Neutrophil (primary cell): ENCODE results near the gene AP3B1.

Experiments used
- H3K27ac ChIP-seq: fragments of 200-600 bp; sonication (generic); 2 replicates; pipeline ENCODE4 v1.5.1; 2016; ENCODE audit warnings: mild to moderate bottlenecking, moderate library complexity
- H3K27me3 ChIP-seq: fragments of 200-600 bp; sonication (generic); 2 replicates; pipeline ENCODE4 v1.6.0; 2016; ENCODE audit warnings: mild to moderate bottlenecking
- H3K36me3 ChIP-seq: fragments of 200-600 bp; sonication (generic); 2 replicates; pipeline ENCODE4 v1.5.1; 2017
- H3K4me1 ChIP-seq, 2 experiments: fragments of 200-600 bp in 1 of 2; sonication (generic) in 1 of 2; 1 replicate in 1 of 2; 2 replicates in 1 of 2; pipeline versions ENCODE4 v1.5.1 to v1.6.1; 2013 to 2016; ENCODE audit warnings: low read depth in 1 of 2, low read length in 1 of 2, mild to moderate bottlenecking in 1 of 2, moderate library complexity in 1 of 2; ENCODE audit not compliant: control insufficient read depth in 1 of 2, insufficient read depth in 1 of 2
- H3K4me3 ChIP-seq, 2 experiments: fragments of 200-600 bp in 1 of 2; sonication (generic) in 1 of 2; 1 replicate in 1 of 2; 2 replicates in 1 of 2; pipeline ENCODE4 v1.5.1; 2013 to 2016; ENCODE audit warnings: low read depth in 1 of 2, low read length in 1 of 2, mild to moderate bottlenecking in 1 of 2, moderate library complexity in 1 of 2
- H3K9me3 ChIP-seq: fragments of 200-600 bp; sonication (generic); 2 replicates; pipeline ENCODE4 v1.5.1; 2016
- CTCF ChIP-seq: fragments of 200-600 bp; sonication (generic); IDR thresholded peaks from 2 replicates; pipeline ENCODE4 v1.5.1; 2016; ENCODE audit warnings: antibody characterized with exemption

AP3B1 gene

GRCh38 chr5:78280261-78280660, 14.2 kb downstream of the AP3B1 start:
- no peak for TF ChIP-seq CTCF
- Histone ChIP-seq H3K27me3 (no peaks in the 10 kb centered on the region), H3K27ac (no peak overlapping the region), H3K4me3 (no peak overlapping the region), H3K36me3 (no peaks in the 10 kb centered on the region), H3K4me1 (peaks cover 0 to 4% of the 10 kb centered on the region in 2 experiments), H3K9me3 (no peaks in the 10 kb centered on the region)

- no peak for TF ChIP-seq CTCF
- H3K27me3 ChIP-seq = no peaks in the 10 kb centered on the region
- H3K4me1 ChIP-seq = peaks cover 0 to 4% of the 10 kb centered on the region in 2 experiments
- H3K27ac ChIP-seq = no peak overlapping the region
- no peak overlapping the region for H3K4me3 ChIP-seq
- H3K36me3 ChIP-seq = no peaks in the 10 kb centered on the region
- no peaks in the 10 kb centered on the region for H3K9me3 ChIP-seq
Observed at GRCh38 chr5:78279194-78279593, 15.3 kb downstream of the AP3B1 start.

- Histone ChIP-seq H3K9me3 (no peaks in the 10 kb centered on the region), H3K27me3 (no peaks in the 10 kb centered on the region), H3K4me3 (no peak overlapping the region), H3K36me3 (no peaks in the 10 kb centered on the region), H3K27ac (no peak overlapping the region), H3K4me1 (no peaks in the 10 kb centered on the region)
- TF ChIP-seq CTCF = no peak
Observed at GRCh38 chr5:78277715-78278114, 16.8 kb downstream of the AP3B1 start.

GRCh38 chr5:78275998-78276543, 18.4 kb downstream of the AP3B1 start:
- Histone ChIP-seq H3K4me3 (no peak overlapping the region), H3K36me3 (no peaks in the 10 kb centered on the region), H3K27me3 (no peaks in the 10 kb centered on the region), H3K4me1 (no peaks in the 10 kb centered on the region), H3K9me3 (no peaks in the 10 kb centered on the region), H3K27ac (no peak overlapping the region)
- no peak for TF ChIP-seq CTCF

- Histone ChIP-seq H3K36me3 (no peaks in the 10 kb centered on the region), H3K27me3 (no peaks in the 10 kb centered on the region), H3K4me3 (no peak overlapping the region), H3K27ac (no peak overlapping the region), H3K9me3 (no peaks in the 10 kb centered on the region), H3K4me1 (no peaks in the 10 kb centered on the region)
- TF ChIP-seq CTCF = no peak
Observed at GRCh38 chr5:78274540-78275197, 19.8 kb downstream of the AP3B1 start.
